GM12878 (cell line): Measurements from ENCODE around the gene SPRED3.

ENCODE experiments used
- BMI1 ChIP-seq: fragments of 450-650 bp; IDR thresholded peaks from 2 replicates; pipeline ENCODE4 v1.6.1; 2016; ENCODE audit warnings: mild to moderate bottlenecking, moderate library complexity, borderline replicate concordance
- CBX5 ChIP-seq: sonication (generic); IDR thresholded peaks from 2 replicates; pipeline ENCODE4 v1.6.1; 2016; ENCODE audit warnings: low read depth, moderate library complexity, mild to moderate bottlenecking, inconsistent platforms
- CEBPB ChIP-seq, 2 experiments: fragments of 150-350 bp in 1 of 2; IDR thresholded peaks; 2 replicates each; pipeline ENCODE4 v1.6.1; 2012 to 2014; ENCODE audit warnings: low read depth in 2 of 2, low read length in 2 of 2, borderline replicate concordance in 1 of 2, inconsistent platforms in 1 of 2
- POLR2A ChIP-seq: IDR thresholded peaks from 2 replicates; pipeline ENCODE4 v1.6.1; 2011; ENCODE audit warnings: low read depth, mild to moderate bottlenecking, low read length
- TF ChIP-seq, protein P1 (sequence below), 3 experiments: IDR thresholded peaks in 2 of 3; conservative IDR thresholded peaks in 1 of 3; 2 replicates each; pipeline ENCODE4 v1.5.1; 2011; ENCODE audit warnings: low read depth in 3 of 3, low read length in 3 of 3, mild to moderate bottlenecking in 3 of 3, control low read depth in 2 of 3, moderate library complexity in 2 of 3, inconsistent platforms in 1 of 3, mixed read lengths in 1 of 3; ENCODE audit not compliant: control insufficient read depth in 2 of 3, insufficient read depth in 1 of 3; ENCODE audit errors: extremely low read depth in 1 of 3

DNA sequence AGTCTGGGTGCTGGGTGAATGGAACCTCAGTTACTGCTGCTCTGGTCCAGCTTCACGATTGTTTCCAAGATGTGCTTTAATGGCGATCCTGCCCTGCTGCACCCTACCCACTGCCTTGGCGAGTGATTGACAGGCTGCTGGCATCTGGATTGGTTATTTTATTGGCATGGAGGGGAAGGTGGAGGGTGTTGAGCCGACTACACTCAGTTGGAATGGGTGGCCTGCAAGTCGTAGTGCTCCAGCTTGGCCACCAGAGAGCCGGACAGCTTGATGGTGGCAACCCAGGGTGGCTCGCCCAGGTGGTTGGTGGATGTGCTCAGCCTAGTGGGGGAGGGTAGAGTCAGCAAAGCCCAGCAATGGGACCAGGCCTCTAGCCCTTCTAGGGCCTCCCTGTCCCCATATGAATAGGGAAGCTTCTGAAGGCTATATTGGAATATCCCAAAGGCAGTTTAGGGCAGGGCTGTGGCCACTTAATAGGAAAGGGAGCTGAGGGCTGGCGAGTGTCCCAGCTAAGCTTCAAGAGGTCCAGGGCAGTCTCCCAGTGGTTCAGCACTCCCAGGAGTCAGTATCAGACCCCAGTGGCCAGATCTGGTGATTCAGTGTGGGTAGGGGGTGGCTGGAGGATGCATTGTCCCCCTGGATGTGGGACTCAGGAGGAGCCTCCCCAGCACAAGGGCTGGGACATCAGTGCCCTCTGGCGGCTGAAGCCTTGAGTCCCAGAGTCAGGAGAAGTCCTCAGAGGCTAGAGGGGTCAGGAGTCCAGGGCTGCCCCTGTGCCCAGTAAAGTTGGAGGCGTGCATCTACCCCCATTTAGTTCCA, 4.1 kb upstream of the SPRED3 start:
- TF ChIP-seq, protein P1, sequence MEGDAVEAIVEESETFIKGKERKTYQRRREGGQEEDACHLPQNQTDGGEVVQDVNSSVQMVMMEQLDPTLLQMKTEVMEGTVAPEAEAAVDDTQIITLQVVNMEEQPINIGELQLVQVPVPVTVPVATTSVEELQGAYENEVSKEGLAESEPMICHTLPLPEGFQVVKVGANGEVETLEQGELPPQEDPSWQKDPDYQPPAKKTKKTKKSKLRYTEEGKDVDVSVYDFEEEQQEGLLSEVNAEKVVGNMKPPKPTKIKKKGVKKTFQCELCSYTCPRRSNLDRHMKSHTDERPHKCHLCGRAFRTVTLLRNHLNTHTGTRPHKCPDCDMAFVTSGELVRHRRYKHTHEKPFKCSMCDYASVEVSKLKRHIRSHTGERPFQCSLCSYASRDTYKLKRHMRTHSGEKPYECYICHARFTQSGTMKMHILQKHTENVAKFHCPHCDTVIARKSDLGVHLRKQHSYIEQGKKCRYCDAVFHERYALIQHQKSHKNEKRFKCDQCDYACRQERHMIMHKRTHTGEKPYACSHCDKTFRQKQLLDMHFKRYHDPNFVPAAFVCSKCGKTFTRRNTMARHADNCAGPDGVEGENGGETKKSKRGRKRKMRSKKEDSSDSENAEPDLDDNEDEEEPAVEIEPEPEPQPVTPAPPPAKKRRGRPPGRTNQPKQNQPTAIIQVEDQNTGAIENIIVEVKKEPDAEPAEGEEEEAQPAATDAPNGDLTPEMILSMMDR (IDR thresholded peaks at IDR 0.05 in 2 of 3, conservative IDR thresholded peaks at IDR 0.05 in 1 of 3; ENCODE audit: control insufficient read depth in 2 of 3, extremely low read depth in 1 of 3, insufficient read depth in 1 of 3, low read depth in 3 of 3, low read length in 3 of 3) = peak in 1 of 3 experiments; percentile 9; a peak in 1 of 6 replicates
- peak; percentile 44; the same call in 1 of the 2 replicates for TF ChIP-seq POLR2A
- TF ChIP-seq CEBPB (IDR thresholded peaks at IDR 0.05; ENCODE audit: borderline replicate concordance in 1 of 2, low read depth in 2 of 2, low read length in 2 of 2) = no peak
- TF ChIP-seq BMI1 = no peak
- no peak for TF ChIP-seq CBX5
